NAMALWA (cell line): Measurements from ENCODE around the gene OR14A16.

Experiments used
- DNase-seq: peaks from one replicate; pipeline ENCODE4 v3.0.0-alpha.2; 2015; ENCODE audit warnings: low spot score

The OR14A16 gene

DNA sequence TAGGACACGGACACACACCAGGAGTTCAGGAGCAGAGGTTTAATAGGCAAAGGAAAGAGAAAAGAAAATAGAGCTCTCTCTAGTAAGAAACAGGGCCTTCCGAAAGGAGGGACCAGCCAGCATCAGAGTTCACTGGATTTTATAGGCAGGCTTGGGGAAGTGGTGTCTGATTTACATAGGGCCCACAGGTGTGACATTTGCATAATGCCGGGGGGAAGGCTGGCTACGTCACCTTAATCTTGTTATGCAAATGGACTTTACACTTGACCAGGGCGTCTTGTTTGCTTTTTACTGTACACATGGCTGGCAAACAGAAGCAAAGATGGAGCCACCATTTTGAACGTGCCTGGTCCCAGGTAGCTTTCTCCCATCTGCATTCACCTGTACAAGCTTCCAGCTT, at the start of gene OR14A16:
Gene OR14A16, minus strand, starts transcription at position 97 of the 400 bp plus-strand sequence. CDS start 8,390 bp downstream, outside the sequence.
- DNase-seq, result peak; percentile 27

- no peak for DNase-seq
Observed at GRCh38 chr1:247865416-247865815, 41.5 kb upstream of the OR14A16 start.

- DNase-seq, result no peak
Observed at GRCh38 chr1:247864644-247865043, 40.7 kb upstream of the OR14A16 start.

DNA sequence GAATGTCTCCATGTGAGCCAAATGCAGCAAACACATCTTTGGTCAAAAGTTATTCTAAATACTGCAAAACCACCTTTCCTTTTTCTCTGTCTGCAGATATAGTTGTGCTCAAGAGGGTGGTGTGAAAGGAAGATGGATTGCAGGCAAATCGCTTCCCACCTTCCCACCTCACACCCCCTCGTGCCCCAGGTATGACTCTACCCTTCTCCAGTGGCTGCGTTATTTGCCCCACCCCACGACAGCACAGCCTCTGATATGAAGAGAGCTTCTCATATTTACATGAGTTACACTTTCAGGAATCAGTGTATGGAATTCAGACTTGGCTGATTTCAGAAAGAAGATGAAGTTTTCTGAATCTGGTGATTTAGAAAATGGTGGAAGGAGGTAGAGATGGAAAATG, 38.8 kb upstream of the OR14A16 start:
- DNase-seq, result no peak

GRCh38 chr1:247857985-247858619, 34.2 kb upstream of the OR14A16 start:
- DNase-seq, result no peak

- DNase-seq, result no peak
Observed at GRCh38 chr1:247857069-247857984, 33.4 kb upstream of the OR14A16 start, which contains the start of gene TRIM58. Gene TRIM58 (plus strand): TSS chr1:247857187. CDS start chr1:247857247, 60 bp downstream.

DNA sequence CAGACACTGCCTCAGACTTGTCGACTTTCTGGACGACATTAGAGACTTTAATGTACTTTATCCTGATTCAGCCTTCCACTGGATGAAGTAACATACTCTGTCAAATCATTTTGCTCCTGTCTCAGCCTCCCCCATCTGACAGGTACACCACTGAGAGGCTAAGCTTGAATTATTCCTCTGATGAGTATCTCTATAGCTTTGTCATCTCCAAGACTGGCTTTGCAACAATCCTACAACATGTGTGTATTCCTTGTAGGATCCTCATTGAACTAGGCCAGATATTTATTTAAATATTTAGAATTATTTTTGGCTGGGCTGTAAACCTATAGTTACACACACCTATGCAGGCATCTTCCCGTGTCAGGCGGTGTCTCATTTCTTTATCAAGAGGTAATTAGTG, 32.0 kb upstream of the OR14A16 start:
- DNase-seq, result no peak

- no peak for DNase-seq
Observed at GRCh38 chr1:247854899-247855545, 31.1 kb upstream of the OR14A16 start.

DNA sequence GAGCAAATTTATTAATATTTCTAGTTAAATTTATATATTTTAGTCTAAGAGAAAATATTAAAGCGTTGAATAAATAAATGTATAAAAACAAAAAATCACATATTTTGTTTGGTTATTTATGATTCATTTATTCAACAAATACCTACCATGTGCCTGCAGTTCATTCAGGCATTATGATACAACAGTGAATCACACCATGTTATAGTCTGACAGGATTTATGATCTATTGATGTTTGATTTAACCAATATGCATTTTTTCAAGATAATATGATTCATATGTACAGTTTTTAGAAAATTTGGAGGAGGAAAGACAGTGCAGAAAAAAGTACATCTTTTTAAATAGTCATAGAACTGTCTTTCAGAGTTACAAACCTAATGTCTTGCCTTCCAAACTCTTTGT, 25.7 kb upstream of the OR14A16 start:
- no peak for DNase-seq

GRCh38 chr1:247848346-247848745, 24.4 kb upstream of the OR14A16 start:
- no peak for DNase-seq

- DNase-seq, result no peak
Observed at GRCh38 chr1:247845693-247846017, 21.7 kb upstream of the OR14A16 start.

GRCh38 chr1:247845011-247845692, 21.2 kb upstream of the OR14A16 start:
- no peak for DNase-seq

- no peak for DNase-seq
Observed at GRCh38 chr1:247843411-247843810, 19.5 kb upstream of the OR14A16 start.

- no peak for DNase-seq
Observed at GRCh38 chr1:247841796-247842195, 17.9 kb upstream of the OR14A16 start, which contains the start of gene OR11L1. Gene OR11L1 (minus strand): TSS chr1:247841896. CDS start chr1:247841896, 0 bp downstream.

DNA sequence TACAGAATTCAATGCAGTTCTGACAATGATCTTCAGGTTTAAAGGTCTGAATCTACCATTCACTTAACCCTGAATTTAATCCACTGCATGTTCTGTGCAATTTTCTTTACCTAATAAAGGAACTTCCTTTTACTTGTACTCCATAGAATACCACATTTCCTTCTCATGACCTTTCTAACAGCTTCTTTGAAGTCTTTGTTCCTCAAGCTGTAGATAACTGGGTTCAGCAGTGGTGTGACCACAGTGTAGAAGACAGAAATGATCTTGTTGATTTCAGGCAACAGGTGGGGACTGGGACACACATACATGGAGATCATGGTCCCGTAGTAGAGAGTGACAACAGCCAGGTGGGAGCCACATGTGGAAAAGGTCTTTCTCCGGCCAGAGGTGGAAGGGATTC, 16.9 kb upstream of the OR14A16 start:
- no peak for DNase-seq

DNA sequence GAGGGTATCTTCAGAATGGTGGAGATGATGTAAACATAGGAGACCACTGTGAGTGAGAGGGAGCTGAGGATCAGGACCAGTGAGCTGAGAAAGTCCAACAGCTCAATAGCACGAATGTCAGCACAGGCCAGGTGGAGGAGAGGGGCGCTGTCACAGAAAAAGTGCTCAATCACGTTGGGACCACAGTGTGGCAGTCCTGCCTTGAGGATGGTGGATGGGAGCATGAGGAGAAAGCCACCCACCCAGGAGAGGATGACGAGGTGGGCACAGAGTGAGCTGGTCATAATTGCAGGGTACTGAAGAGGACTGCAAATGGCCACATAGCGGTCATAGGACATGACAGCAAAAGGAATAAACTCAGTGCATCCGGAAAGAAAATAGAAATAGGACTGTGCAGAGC, 9.7 kb upstream of the OR14A16 start:
- DNase-seq, result no peak

GRCh38 chr1:247829656-247830055, 5.7 kb upstream of the OR14A16 start:
- DNase-seq, result no peak

DNA sequence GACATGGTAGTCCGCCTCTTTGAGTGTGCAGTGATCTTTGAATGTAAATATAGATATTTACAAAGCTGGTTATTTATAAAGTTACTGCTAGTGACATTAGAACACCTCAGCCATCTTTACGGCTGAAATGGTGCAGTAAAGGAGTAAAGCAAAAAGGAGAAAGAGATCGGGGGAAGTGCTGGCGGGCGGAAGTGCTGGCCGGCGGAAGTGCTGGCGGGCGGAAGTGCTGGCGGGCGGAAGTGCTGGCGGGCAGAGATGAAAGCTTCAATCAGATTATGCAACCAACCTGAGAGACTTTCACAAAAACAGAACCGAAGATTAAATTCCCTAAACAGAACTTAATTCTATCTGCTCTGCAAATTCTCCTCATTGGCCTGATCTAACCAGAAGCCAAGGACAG, 1.4 kb upstream of the OR14A16 start:
- no peak for DNase-seq

- DNase-seq, result no peak
Observed at GRCh38 chr1:247822060-247822459, 1.9 kb downstream of the OR14A16 start.

DNA sequence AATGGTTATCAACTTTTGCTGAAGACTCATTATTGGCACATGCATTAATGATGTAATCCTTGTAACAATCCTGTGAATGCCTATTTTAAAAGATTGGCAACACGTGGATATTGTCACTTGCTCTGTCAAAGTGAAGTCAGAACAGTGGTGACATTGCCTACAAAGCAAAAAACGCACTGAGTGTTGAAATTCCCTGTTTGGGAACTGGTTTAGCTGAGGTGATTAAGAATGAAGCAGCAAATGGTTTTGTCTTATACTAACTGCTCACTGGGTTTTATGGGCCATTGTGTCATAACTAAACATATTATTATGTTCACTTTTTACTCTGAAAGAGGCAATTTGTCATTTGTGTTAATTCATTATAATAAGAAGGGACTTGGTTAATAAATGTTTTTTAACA, 11.3 kb downstream of the OR14A16 start:
- no peak for DNase-seq

DNA sequence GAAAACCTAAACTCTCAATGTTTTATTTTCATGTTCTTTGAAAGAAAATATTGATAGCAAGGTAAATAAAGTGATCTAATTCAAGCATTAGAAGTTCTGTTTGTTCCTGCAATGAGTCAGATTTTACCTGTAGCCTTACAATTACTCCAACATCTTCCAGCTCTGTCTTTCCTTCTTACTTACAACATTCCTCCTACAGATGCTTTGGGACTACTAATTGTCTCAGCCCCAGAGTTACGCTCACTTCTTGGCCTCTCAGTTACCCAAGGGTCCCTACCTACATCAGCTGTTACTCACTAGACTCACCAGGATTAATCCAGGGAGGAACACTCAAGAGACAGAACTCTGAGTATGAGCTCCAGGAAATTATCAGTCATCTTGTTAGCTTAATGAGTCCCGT, 26.4 kb downstream of the OR14A16 start:
- no peak for DNase-seq

DNA sequence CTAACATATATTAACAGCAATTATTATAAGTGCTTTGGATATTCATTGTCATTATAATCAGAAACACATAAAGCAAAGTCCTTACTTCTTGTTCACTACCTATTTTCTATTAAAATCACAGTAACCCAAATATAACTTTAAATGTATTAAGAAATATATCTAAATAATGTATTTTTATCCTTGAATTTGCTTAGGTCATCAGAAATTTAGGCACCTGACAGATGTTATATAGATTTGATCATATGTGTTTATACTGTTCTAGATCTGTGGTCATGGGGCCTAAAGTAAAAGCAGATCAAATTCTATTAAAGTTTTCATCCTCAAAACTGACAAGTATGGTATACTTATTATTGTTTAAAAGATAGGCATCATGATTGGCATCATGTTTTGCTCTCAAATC, 54.3 kb downstream of the OR14A16 start:
- no peak for DNase-seq
